Adrenal gland (tissue), 5 donors: Measurements from ENCODE around the gene MED12L.

Experiments
- POLR2A ChIP-seq, 2 donors: fragments of 450-650 bp; IDR thresholded peaks; one replicate each; pipeline ENCODE4 v1.6.1; 2017; ENCODE audit warnings: antibody characterized with exemption in 2 of 2, mild to moderate bottlenecking in 2 of 2, moderate library complexity in 1 of 2
- TF ChIP-seq, protein P1 (sequence below), 6 experiments: fragments of 450-650 bp in 4 of 6; fragments of 200-600 bp in 2 of 6; sonication (generic) in 1 of 6; IDR thresholded peaks; 1 replicate in 5 of 6; 2 replicates in 1 of 6; pipeline versions ENCODE4 v1.5.1 to v1.8.0; 2016 to 2021; ENCODE audit warnings: antibody characterized with exemption in 6 of 6, mild to moderate bottlenecking in 2 of 6, moderate library complexity in 1 of 6
- donor health status: DM: no; HTN: no; CAD: no.

DNA sequence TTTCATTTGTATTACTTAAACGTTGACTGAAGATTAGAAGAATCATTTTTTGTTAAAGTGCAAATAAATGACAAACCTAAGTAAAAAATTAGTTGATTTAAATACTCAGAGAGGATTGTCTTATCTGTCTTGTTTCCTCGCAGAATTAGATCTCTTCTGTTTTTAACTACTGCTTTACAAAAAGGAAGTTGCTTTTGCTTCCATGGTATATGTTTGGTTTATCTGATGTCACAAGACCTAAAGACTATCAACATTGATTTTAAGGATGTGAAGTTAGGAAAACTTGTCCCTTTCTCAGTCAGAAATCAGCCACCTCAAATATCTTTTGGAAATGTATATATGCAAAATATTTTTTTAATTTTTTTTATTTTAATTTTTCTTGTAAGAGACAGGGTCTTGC lies 88.9 kb downstream of the MED12L start:
- TF ChIP-seq, protein P1, sequence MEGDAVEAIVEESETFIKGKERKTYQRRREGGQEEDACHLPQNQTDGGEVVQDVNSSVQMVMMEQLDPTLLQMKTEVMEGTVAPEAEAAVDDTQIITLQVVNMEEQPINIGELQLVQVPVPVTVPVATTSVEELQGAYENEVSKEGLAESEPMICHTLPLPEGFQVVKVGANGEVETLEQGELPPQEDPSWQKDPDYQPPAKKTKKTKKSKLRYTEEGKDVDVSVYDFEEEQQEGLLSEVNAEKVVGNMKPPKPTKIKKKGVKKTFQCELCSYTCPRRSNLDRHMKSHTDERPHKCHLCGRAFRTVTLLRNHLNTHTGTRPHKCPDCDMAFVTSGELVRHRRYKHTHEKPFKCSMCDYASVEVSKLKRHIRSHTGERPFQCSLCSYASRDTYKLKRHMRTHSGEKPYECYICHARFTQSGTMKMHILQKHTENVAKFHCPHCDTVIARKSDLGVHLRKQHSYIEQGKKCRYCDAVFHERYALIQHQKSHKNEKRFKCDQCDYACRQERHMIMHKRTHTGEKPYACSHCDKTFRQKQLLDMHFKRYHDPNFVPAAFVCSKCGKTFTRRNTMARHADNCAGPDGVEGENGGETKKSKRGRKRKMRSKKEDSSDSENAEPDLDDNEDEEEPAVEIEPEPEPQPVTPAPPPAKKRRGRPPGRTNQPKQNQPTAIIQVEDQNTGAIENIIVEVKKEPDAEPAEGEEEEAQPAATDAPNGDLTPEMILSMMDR (IDR thresholded peaks at IDR 0.05), result no peak
- TF ChIP-seq POLR2A (IDR thresholded peaks at IDR 0.05), result no peak
